NCI-H2227 (cell line): ENCODE data around the gene ATOSB.

Experiments
- DNase-seq: peaks from one replicate; lab custom pipeline; 2025; ENCODE audit not compliant: unreplicated experiment; lab: John Stamatoyannopoulos, UW

The ATOSB gene

GRCh38 chr9:35054871-35055644, 60.6 kb downstream of the ATOSB start:
- no peak for DNase-seq

DNA sequence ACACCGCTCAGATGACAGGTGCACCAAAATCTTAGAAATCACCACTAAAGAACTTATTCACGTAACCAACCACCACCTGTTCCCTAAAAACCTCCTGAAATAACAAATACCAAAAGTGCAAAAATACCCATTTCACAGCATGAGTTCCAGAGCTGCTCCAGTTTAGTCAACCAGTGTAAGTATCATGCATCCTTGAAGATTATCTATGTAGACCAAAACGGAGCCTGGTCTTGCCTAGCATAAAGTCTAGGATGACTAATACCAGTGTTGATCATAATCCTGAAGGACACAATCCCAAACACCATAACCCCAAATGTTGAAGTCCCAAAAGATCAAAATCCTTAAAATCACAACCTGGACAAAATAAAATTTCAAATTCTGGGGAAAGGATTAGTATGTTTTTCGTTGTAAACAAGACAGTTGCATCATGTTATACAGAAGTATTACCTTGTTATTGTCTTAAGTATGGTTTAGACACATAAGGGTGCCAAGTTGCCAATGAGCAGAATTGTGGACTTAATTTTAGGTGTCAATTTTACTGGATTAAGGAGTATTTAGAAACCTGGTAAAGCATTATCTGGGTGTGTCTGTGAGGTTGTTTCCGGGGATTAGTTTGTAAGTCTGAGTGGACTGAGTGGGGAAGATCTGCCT, 61.4 kb downstream of the ATOSB start:
- DNase-seq, result no peak
